Fibroblast of pulmonary artery (primary cell): ENCODE measurements around the gene PRRX2.

Source experiments
- DNase-seq: peaks from one replicate; pipeline ENCODE4 v3.0.0-alpha.2; 2010; ENCODE audit warnings: low read depth
- H3K4me3 ChIP-seq: replicated peaks from 2 replicates; pipeline ENCODE4 v1.5.1; 2011; ENCODE audit warnings: low read depth, mild to moderate bottlenecking, control low read depth, low read length, moderate library complexity
- CTCF ChIP-seq: IDR thresholded peaks from 2 replicates; pipeline ENCODE4 v1.5.1; 2011; ENCODE audit warnings: mild to moderate bottlenecking, control low read depth, low read length, inconsistent platforms; ENCODE audit errors: missing control alignments

The PRRX2 gene

GRCh38 chr9:129666575-129666974 lies 1.1 kb downstream of the PRRX2 start:
- no peak for TF ChIP-seq CTCF
- H3K4me3 ChIP-seq: no peak overlapping the region
- no peak for DNase-seq

GRCh38 chr9:129667378-129667777 lies 1.9 kb downstream of the PRRX2 start:
- no peak for DNase-seq
- TF ChIP-seq CTCF: no peak
- no peak overlapping the region for H3K4me3 ChIP-seq

GRCh38 chr9:129667850-129668249 lies 2.4 kb downstream of the PRRX2 start:
- no peak for DNase-seq
- H3K4me3 ChIP-seq: no peak overlapping the region
- TF ChIP-seq CTCF: no peak

GRCh38 chr9:129669141-129669718 lies 3.8 kb downstream of the PRRX2 start:
- no peak for DNase-seq
- no peak for TF ChIP-seq CTCF
- H3K4me3 ChIP-seq: no peak overlapping the region

GRCh38 chr9:129669946-129670345 lies 4.5 kb downstream of the PRRX2 start:
- TF ChIP-seq CTCF: no peak
- H3K4me3 ChIP-seq: no peak overlapping the region
- no peak for DNase-seq

GRCh38 chr9:129671065-129671464 lies 5.6 kb downstream of the PRRX2 start:
- no peak for DNase-seq
- H3K4me3 ChIP-seq: no peak overlapping the region
- no peak for TF ChIP-seq CTCF

- DNase-seq: no peak
- no peak overlapping the region for H3K4me3 ChIP-seq
- TF ChIP-seq CTCF: no peak
These were observed 6.1 kb downstream of the PRRX2 start for GRCh38 chr9:129671519-129671918.
